Gastroesophageal sphincter (tissue), 4 donors: ENCODE results near the gene TSPAN32. TPM values are rescaled to one million over a fixed set of nuclear protein-coding genes. Genes with fewer than 3 reads are reported as not detected.

Experiments used
- ATAC-seq: fragments of 150-250 bp; one replicate; pipeline ENCODE4 v1.9.1; 2016; ENCODE audit warnings: mild to moderate bottlenecking, moderate library complexity
- H3K27ac ChIP-seq, 4 donors: fragments of 200-600 bp; sonication (generic) in 3 of 4; 1 replicate in 3 of 4; 2 replicates in 1 of 4; pipeline ENCODE4 v1.5.1; 2016 to 2019
- H3K27me3 ChIP-seq: fragments of 200-600 bp; sonication (generic); one replicate; pipeline ENCODE4 v1.5.1; 2019
- H3K36me3 ChIP-seq, 2 donors: fragments of 200-600 bp; sonication (generic); one replicate each; pipeline ENCODE4 v1.5.1; 2019; ENCODE audit warnings: control low read depth in 1 of 2
- H3K4me1 ChIP-seq, 3 donors: fragments of 200-600 bp; sonication (generic); 1 replicate in 2 of 3; 2 replicates in 1 of 3; pipeline ENCODE4 v1.5.1; 2016 to 2019; ENCODE audit warnings: control low read depth in 2 of 3
- H3K4me3 ChIP-seq, 2 donors: fragments of 200-600 bp; sonication (generic); one replicate each; pipeline ENCODE4 v1.5.1; 2019; ENCODE audit warnings: mild to moderate bottlenecking in 1 of 2, moderate library complexity in 1 of 2
- H3K9me3 ChIP-seq, 3 donors: fragments of 200-600 bp; sonication (generic); one replicate each; pipeline ENCODE4 v1.5.1; 2017 to 2019; ENCODE audit warnings: control low read depth in 2 of 3
- CTCF ChIP-seq, 4 experiments: fragments of 200-600 bp in 2 of 4; fragments of 450-650 bp in 2 of 4; sonication (generic) in 1 of 4; IDR thresholded peaks; one replicate each; pipeline ENCODE4 v1.5.1; 2017 to 2019; ENCODE audit warnings: antibody characterized with exemption in 4 of 4, mild to moderate bottlenecking in 2 of 4, moderate library complexity in 2 of 4
- EP300 ChIP-seq: sonication (generic); formaldehyde crosslinking; IDR thresholded peaks from one replicate; pipeline ENCODE4 v1.6.1; 2017; ENCODE audit warnings: antibody characterized with exemption, mild to moderate bottlenecking
- POLR2A ChIP-seq, 2 donors: fragments of 450-650 bp; IDR thresholded peaks; one replicate each; pipeline ENCODE4 v1.6.1; 2017; ENCODE audit warnings: antibody characterized with exemption in 2 of 2, mild to moderate bottlenecking in 2 of 2, moderate library complexity in 1 of 2
- POLR2AphosphoS5 ChIP-seq: sonication (generic); formaldehyde crosslinking; IDR thresholded peaks from one replicate; pipeline ENCODE4 v1.6.1; 2017; ENCODE audit warnings: antibody characterized with exemption
- WGBS, 2 donors: methylation state at CpG; one replicate each; pipeline ENCODE4 v1.1.5; 2018; ENCODE audit warnings: low coverage in 1 of 2; 5-methylcytosine and 5-hydroxymethylcytosine counted together
- total RNA-seq, 4 donors: library from RNA; depleted of rRNA; stranded (reverse); fragments of >200 nt; gene quantifications; one replicate each; pipeline ENCODE4 v1.1.0, GENCODE V29; 2016

TSPAN32 gene
- total RNA-seq, 4 donors from 2014 or later, result 0.62 to 3.6 (median 3.6) TPM; not detected in 1

- Histone ChIP-seq H3K9me3 (no peaks in the 10 kb centered on the region), H3K4me1 (peaks cover 3 to 71% (median 33%) of the 10 kb centered on the region in 3 donors), H3K36me3 (no peaks in the 10 kb centered on the region), H3K27me3 (no peaks in the 10 kb centered on the region), H3K4me3 (no peak overlapping the region), H3K27ac (peak overlapping the region in 1 of 4 donors; percentile 86)
- TF ChIP-seq POLR2A (IDR thresholded peaks at IDR 0.05) (no peak), EP300 (no peak), CTCF (IDR thresholded peaks at IDR 0.05) (no peak), POLR2AphosphoS5 (no peak)
- ATAC-seq, result no peak
- 77 to 100% methylated on average over 1 to 2 of the region's 16 CpGs for WGBS, 2 donors
These were observed 8.4 kb downstream of the TSPAN32 start for GRCh38 chr11:2310073-2310785.

- Histone ChIP-seq H3K4me1 (peaks cover 0 to 71% (median 28%) of the 10 kb centered on the region in 3 donors), H3K27ac (peak overlapping the region in 1 of 4 donors; percentile 86), H3K36me3 (no peaks in the 10 kb centered on the region), H3K9me3 (no peaks in the 10 kb centered on the region), H3K27me3 (no peaks in the 10 kb centered on the region), H3K4me3 (no peak overlapping the region)
- no peak for ATAC-seq
- WGBS, 2 donors, result no CpG with 5 or more reads among the region's 16 CpGs
- TF ChIP-seq CTCF (IDR thresholded peaks at IDR 0.05), result no peak
- no peak for TF ChIP-seq POLR2AphosphoS5
- TF ChIP-seq EP300, result no peak
- TF ChIP-seq POLR2A (IDR thresholded peaks at IDR 0.05), result no peak
These were observed 9.1 kb downstream of the TSPAN32 start for GRCh38 chr11:2310786-2311352.

- WGBS, 2 donors, result 100% methylated on average over 3 of the region's 21 CpGs; no CpG with 5 or more reads in 1 of the 2 donors
- ATAC-seq, result no peak
- Histone ChIP-seq H3K4me1 (peaks cover 0 to 70% (median 22%) of the 10 kb centered on the region in 3 donors), H3K36me3 (no peaks in the 10 kb centered on the region), H3K9me3 (no peaks in the 10 kb centered on the region), H3K27me3 (no peaks in the 10 kb centered on the region), H3K4me3 (no peak overlapping the region), H3K27ac (peak overlapping the region in 3 of 4 donors; percentile 55 to 86 (median 56))
- no peak for TF ChIP-seq CTCF (IDR thresholded peaks at IDR 0.05)
- no peak for TF ChIP-seq POLR2AphosphoS5
- no peak for TF ChIP-seq POLR2A (IDR thresholded peaks at IDR 0.05)
- no peak for TF ChIP-seq EP300
These were observed 9.7 kb downstream of the TSPAN32 start for GRCh38 chr11:2311353-2312133.

GRCh38 chr11:2312232-2313042 is 10.6 kb downstream of the TSPAN32 start:
- Histone ChIP-seq H3K36me3 (no peaks in the 10 kb centered on the region), H3K27ac (peak overlapping the region in 3 of 4 donors; percentile 55 to 86 (median 56)), H3K4me1 (peaks cover 0 to 61% (median 15%) of the 10 kb centered on the region in 3 donors), H3K9me3 (peaks cover 0 to 5% (median 0%) of the 10 kb centered on the region in 3 donors), H3K27me3 (no peaks in the 10 kb centered on the region), H3K4me3 (no peak overlapping the region)
- no CpG with 5 or more reads among the region's 22 CpGs for WGBS, 2 donors
- TF ChIP-seq POLR2AphosphoS5 (peak; percentile 10), EP300 (no peak)
- no peak for ATAC-seq
